Uterus (tissue), 2 donors: ENCODE results near the gene CCDC106.

ENCODE experiments used
- POLR2A ChIP-seq, 2 donors: fragments of 450-650 bp; IDR thresholded peaks; one replicate each; pipeline ENCODE4 v1.6.1; 2016; ENCODE audit warnings: antibody characterized with exemption in 2 of 2, mild to moderate bottlenecking in 1 of 2, moderate library complexity in 1 of 2
- TF ChIP-seq, protein P1 (sequence below), 4 experiments: fragments of 200-600 bp in 2 of 4; fragments of 450-650 bp in 2 of 4; sonication (generic) in 2 of 4; IDR thresholded peaks; one replicate each; pipeline ENCODE4 v1.5.1; 2016 to 2019; ENCODE audit warnings: antibody characterized with exemption in 4 of 4, mild to moderate bottlenecking in 2 of 4, moderate library complexity in 1 of 4

DNA sequence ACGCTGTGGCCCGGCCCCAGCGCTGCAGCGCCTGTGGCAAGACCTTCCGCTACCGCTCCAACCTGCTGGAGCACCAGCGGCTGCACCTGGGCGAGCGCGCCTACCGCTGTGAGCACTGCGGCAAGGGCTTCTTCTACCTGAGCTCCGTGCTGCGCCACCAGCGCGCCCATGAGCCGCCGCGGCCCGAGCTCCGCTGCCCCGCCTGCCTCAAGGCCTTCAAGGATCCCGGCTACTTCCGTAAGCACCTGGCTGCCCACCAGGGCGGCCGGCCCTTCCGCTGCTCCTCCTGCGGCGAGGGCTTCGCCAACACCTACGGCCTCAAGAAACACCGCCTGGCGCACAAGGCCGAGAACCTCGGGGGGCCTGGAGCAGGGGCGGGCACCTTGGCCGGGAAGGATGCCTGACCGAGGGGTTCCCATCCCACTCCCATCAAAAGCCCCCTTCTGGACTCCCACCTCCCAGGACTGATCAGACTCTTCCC, 31.6 kb upstream of the CCDC106 start:
- TF ChIP-seq, protein P1, sequence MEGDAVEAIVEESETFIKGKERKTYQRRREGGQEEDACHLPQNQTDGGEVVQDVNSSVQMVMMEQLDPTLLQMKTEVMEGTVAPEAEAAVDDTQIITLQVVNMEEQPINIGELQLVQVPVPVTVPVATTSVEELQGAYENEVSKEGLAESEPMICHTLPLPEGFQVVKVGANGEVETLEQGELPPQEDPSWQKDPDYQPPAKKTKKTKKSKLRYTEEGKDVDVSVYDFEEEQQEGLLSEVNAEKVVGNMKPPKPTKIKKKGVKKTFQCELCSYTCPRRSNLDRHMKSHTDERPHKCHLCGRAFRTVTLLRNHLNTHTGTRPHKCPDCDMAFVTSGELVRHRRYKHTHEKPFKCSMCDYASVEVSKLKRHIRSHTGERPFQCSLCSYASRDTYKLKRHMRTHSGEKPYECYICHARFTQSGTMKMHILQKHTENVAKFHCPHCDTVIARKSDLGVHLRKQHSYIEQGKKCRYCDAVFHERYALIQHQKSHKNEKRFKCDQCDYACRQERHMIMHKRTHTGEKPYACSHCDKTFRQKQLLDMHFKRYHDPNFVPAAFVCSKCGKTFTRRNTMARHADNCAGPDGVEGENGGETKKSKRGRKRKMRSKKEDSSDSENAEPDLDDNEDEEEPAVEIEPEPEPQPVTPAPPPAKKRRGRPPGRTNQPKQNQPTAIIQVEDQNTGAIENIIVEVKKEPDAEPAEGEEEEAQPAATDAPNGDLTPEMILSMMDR (IDR thresholded peaks at IDR 0.05) = no peak
- no peak for TF ChIP-seq POLR2A (IDR thresholded peaks at IDR 0.05)
